Measurements from ENCODE around the gene REN.

The REN gene

DNA sequence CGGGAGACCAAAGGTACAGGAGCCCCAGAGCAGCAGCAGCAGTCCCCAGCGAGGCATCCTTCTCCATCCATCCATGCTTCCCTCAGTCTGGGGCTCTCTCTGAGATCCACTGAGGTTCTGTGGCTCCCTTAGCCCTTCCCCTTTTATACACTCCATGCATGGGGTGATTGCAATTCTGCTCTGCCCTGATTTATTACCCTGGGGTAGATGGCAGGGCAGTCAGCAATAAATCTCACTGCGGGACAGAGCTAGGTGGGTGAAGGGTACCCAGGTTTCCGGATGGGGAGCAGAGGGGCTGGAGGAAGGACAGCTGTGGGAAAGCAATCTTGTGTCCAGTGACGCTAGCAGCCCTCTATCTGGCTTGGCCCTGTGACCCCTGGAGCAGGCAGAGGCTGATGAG is at the start of gene REN:
Gene REN (minus strand): TSS at position 119 of the 400 bp plus-strand sequence. CDS start 44 bp downstream, at position 75.
- no peak for DNase-seq
- Mint-ChIP-seq H3K9me3 (peaks cover 7 to 13% of the 10 kb centered on the region in 2 donors), H3K36me3 (no peaks in the 10 kb centered on the region), H3K27me3 (peaks cover 19 to 31% of the 10 kb centered on the region in 2 donors), H3K27ac (no peak within 1 kb of the TSS), H3K4me3 (no peak within 1 kb of the TSS), H3K4me1 (peaks cover 0 to 2% of the 10 kb centered on the region in 2 donors)
- no peak for ATAC-seq (replicated peaks)

- H3K27ac Mint-ChIP-seq = peak within 1 kb of the TSS; percentile 27
Measured at GRCh38 chr1:204213668-204214662, 47.8 kb upstream of the REN start, which contains the start of gene GOLT1A. Gene GOLT1A (minus strand): TSS chr1:204213988. CDS start chr1:204213906, 82 bp downstream.

DNA sequence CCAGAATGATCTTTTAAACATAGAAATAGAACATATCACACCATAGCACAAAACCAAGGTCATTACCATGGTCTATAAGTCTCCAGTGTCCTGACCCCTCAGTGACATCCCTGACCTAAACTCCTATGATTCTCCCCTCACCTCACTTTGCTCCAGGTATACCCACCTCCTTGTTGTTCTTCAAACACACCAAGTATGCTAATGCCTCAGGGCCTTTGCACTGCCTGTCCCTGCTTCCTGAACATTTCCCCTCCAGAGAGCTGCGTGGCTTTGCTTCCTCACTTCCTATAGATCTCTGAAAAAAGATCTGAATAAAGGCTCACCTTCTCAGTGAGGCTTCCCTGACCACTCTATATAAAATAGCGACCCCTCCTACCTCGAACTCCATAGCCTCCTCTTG is 46.6 kb upstream of the REN start:
- Mint-ChIP-seq H3K4me3 (no peak overlapping the region), H3K4me1 (peaks cover 7 to 14% of the 10 kb centered on the region in 2 donors), H3K27ac (no peak overlapping the region), H3K9me3 (no peaks in the 10 kb centered on the region), H3K27me3 (peaks cover 7% of the 10 kb centered on the region in 2 donors), H3K36me3 (no peaks in the 10 kb centered on the region)
- ATAC-seq (replicated peaks) (no peak), DNase-seq (no peak)

More at GRCh38 chr1:204213668-204214662, 47.8 kb upstream of the REN start, which contains the start of gene GOLT1A:
- Mint-ChIP-seq H3K4me3 (peak within 1 kb of the TSS; percentile 62 to 72), H3K27me3 (peaks cover 5 to 11% of the 10 kb centered on the region in 2 donors), H3K9me3 (no peaks in the 10 kb centered on the region), H3K4me1 (peaks cover 7 to 14% of the 10 kb centered on the region in 2 donors), H3K36me3 (no peaks in the 10 kb centered on the region)
- peak; percentile 72 for DNase-seq
- ATAC-seq (replicated peaks) = peak; percentile 85 to 87

- H3K4me3 Mint-ChIP-seq = no peak overlapping the region
- DNase-seq (no peak), ATAC-seq (replicated peaks) (no peak)
- no peaks in the 10 kb centered on the region for H3K9me3 Mint-ChIP-seq
- no peak overlapping the region for H3K27ac Mint-ChIP-seq
- peaks cover 14 to 18% of the 10 kb centered on the region in 2 donors for H3K27me3 Mint-ChIP-seq
- no peaks in the 10 kb centered on the region for H3K36me3 Mint-ChIP-seq
- peaks cover 7 to 18% of the 10 kb centered on the region in 2 donors for H3K4me1 Mint-ChIP-seq
Measured at GRCh38 chr1:204211046-204211445, 44.9 kb upstream of the REN start.

- H3K27ac Mint-ChIP-seq = no peak overlapping the region
- H3K27me3 Mint-ChIP-seq = peaks cover 46% of the 10 kb centered on the region in 2 donors
- DNase-seq = peak; percentile 61
- no peaks in the 10 kb centered on the region for H3K36me3 Mint-ChIP-seq
- peak; percentile 98 to 99 for ATAC-seq (replicated peaks)
- H3K4me1 Mint-ChIP-seq = peaks cover 0 to 4% of the 10 kb centered on the region in 2 donors
- H3K9me3 Mint-ChIP-seq = no peaks in the 10 kb centered on the region
- no peak overlapping the region for H3K4me3 Mint-ChIP-seq
Measured at GRCh38 chr1:204207136-204207616, 41.0 kb upstream of the REN start.

DNA sequence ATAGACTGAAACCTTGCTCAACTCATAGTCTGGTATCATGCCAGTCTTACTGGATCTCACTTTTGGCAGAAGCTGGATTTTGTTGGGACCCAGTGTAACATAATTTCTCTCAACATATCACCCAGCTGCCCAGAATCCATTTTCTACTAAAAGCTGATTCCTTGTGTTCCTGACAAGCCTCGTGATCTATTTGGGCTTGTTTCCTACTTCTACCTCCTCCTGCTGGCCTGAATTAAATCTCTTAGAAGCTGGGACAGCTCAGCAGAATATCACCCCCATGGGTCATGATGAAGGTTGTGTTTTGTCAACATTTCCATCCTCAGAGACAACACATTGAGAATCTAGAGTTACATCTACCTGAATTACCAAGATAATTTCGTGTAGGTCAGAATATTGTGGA is 40.0 kb upstream of the REN start:
- H3K4me1 Mint-ChIP-seq = peaks cover 0 to 4% of the 10 kb centered on the region in 2 donors
- no peaks in the 10 kb centered on the region for H3K9me3 Mint-ChIP-seq
- H3K27ac Mint-ChIP-seq = no peak overlapping the region
- no peak overlapping the region for H3K4me3 Mint-ChIP-seq
- H3K36me3 Mint-ChIP-seq = no peaks in the 10 kb centered on the region
- DNase-seq (no peak), ATAC-seq (replicated peaks) (no peak)
- H3K27me3 Mint-ChIP-seq = peaks cover 46 to 47% of the 10 kb centered on the region in 2 donors

GRCh38 chr1:204205486-204205885 is 39.3 kb upstream of the REN start:
- peaks cover 46 to 47% of the 10 kb centered on the region in 2 donors for H3K27me3 Mint-ChIP-seq
- no peaks in the 10 kb centered on the region for H3K36me3 Mint-ChIP-seq
- DNase-seq (no peak), ATAC-seq (replicated peaks) (no peak)
- no peak overlapping the region for H3K27ac Mint-ChIP-seq
- no peaks in the 10 kb centered on the region for H3K9me3 Mint-ChIP-seq
- H3K4me3 Mint-ChIP-seq = no peak overlapping the region
- peaks cover 0 to 4% of the 10 kb centered on the region in 2 donors for H3K4me1 Mint-ChIP-seq

DNA sequence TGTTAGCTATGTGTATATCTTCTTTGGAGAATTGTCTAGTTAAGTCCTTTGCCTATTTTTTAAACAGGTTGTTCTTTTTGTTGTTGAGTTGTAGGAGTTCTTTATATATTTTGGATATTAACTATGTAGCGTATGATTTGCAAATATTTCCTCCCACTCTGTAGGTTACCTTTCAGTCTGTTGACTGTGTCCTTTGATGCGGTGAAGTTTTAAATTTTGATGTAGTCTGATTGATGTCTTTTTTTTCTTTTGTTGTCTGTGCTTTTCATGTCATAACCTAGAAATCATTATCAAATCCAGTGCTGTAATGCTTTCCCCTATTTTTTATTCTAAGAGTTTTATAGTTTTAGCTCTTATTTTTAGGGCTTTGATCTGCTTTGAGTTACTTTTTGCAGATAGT is 38.8 kb upstream of the REN start:
- H3K27ac Mint-ChIP-seq = no peak overlapping the region
- DNase-seq (no peak), ATAC-seq (replicated peaks) (no peak)
- H3K9me3 Mint-ChIP-seq = no peaks in the 10 kb centered on the region
- no peak overlapping the region for H3K4me3 Mint-ChIP-seq
- peaks cover 0 to 4% of the 10 kb centered on the region in 2 donors for H3K4me1 Mint-ChIP-seq
- H3K36me3 Mint-ChIP-seq = no peaks in the 10 kb centered on the region
- peaks cover 42 to 44% of the 10 kb centered on the region in 2 donors for H3K27me3 Mint-ChIP-seq

DNA sequence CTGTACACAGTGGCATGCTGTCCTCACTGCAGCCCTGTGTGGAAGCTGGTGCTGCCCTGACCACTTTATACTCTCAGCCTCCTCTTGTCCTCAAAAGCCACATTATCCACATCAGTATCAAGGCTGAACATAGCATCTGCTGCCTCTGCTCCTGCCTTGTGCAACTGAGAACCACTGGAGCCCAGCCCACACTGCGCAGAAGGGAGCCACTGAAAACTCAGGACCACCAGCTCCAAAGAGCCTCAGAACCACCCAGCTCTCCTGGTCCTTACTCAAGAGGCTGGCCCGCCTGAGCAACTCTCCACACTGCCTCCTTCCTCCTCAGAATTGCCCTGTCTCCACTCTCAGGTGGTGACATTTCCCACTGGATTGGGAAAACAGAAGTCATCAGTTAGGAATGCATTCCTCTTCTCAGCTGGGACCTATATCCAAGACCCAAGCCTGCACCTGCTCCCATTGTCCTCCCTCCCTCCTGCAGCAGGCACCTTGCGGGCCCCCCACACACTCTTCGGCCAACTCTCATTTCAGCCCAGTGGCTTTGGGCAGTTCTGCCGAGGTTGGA is 37.1 kb upstream of the REN start:
- ATAC-seq (replicated peaks) (no peak), DNase-seq (no peak)
- Mint-ChIP-seq H3K27me3 (peaks cover 43 to 47% of the 10 kb centered on the region in 2 donors), H3K4me1 (peaks cover 0 to 4% of the 10 kb centered on the region in 2 donors), H3K9me3 (no peaks in the 10 kb centered on the region), H3K4me3 (no peak overlapping the region), H3K36me3 (no peaks in the 10 kb centered on the region), H3K27ac (no peak overlapping the region)

- no peak for ATAC-seq (replicated peaks)
- peaks cover 42 to 45% of the 10 kb centered on the region in 2 donors for H3K27me3 Mint-ChIP-seq
- DNase-seq = no peak
- no peak overlapping the region for H3K27ac Mint-ChIP-seq
- H3K36me3 Mint-ChIP-seq = no peaks in the 10 kb centered on the region
- no peaks in the 10 kb centered on the region for H3K9me3 Mint-ChIP-seq
- peaks cover 0 to 4% of the 10 kb centered on the region in 2 donors for H3K4me1 Mint-ChIP-seq
- no peak overlapping the region for H3K4me3 Mint-ChIP-seq
Measured at GRCh38 chr1:204202481-204202880, 36.3 kb upstream of the REN start.

DNA sequence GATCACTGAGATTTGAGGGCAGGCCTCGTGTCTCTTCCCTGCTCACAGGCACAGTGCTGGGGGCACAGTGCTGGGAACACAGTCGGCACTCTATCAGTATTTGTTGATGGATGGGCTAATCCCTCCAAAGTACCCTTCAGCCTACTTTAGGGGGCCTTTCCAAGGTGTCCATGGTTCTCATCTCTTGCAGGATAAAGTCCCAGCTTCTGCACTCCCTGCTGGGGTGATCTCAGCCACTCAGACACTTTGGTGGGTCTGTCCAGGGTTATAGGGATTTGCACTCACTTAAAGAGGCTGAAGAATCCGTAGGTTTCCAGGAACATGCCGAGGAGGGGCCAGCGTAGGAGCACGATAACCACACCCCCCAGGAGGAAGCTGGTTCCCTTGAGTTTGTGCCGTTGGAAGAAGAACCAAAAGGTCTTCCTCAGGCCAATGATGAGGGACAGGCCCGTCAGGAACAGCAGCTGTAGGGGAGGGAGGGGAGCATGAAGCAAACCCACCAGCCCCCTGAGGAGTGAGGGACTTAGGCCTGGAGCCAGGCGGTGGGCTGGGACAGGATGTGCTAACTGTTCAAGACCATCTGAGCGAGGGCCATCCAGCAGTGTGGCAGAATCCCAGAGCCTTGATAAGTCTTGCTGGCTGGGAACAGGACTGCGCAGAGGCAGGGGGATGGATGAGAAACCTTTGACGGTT is 35.4 kb upstream of the REN start:
- Mint-ChIP-seq H3K27ac (no peak overlapping the region), H3K4me3 (no peak overlapping the region), H3K4me1 (no peaks in the 10 kb centered on the region), H3K36me3 (no peaks in the 10 kb centered on the region), H3K27me3 (peaks cover 35 to 42% of the 10 kb centered on the region in 2 donors), H3K9me3 (no peaks in the 10 kb centered on the region)
- DNase-seq (no peak), ATAC-seq (replicated peaks) (no peak)

DNA sequence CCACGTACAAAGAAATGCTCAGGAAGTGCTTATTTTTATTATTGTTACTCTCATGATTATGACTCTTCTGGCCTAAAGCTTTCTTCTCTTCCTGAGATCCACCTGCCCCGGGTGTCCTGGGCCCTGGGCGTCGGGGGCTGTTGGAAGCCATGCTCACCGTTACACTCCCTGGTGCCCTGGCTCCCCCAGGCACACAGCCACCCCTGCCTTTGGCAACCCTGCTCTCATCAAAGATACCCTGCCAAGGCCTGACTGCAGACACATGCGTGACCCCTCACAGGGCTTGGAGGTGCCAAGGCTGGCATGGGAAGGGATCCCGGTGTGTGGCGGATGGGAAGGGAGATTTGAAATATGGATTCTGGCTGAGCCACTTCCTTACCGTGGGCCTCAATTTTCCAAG is 33.4 kb upstream of the REN start:
- Mint-ChIP-seq H3K4me1 (peaks cover 3 to 5% of the 10 kb centered on the region in 2 donors), H3K27ac (no peak overlapping the region), H3K9me3 (no peaks in the 10 kb centered on the region), H3K27me3 (peaks cover 20 to 37% of the 10 kb centered on the region in 2 donors), H3K4me3 (no peak overlapping the region), H3K36me3 (no peaks in the 10 kb centered on the region)
- ATAC-seq (replicated peaks) = no peak
- no peak for DNase-seq

DNA sequence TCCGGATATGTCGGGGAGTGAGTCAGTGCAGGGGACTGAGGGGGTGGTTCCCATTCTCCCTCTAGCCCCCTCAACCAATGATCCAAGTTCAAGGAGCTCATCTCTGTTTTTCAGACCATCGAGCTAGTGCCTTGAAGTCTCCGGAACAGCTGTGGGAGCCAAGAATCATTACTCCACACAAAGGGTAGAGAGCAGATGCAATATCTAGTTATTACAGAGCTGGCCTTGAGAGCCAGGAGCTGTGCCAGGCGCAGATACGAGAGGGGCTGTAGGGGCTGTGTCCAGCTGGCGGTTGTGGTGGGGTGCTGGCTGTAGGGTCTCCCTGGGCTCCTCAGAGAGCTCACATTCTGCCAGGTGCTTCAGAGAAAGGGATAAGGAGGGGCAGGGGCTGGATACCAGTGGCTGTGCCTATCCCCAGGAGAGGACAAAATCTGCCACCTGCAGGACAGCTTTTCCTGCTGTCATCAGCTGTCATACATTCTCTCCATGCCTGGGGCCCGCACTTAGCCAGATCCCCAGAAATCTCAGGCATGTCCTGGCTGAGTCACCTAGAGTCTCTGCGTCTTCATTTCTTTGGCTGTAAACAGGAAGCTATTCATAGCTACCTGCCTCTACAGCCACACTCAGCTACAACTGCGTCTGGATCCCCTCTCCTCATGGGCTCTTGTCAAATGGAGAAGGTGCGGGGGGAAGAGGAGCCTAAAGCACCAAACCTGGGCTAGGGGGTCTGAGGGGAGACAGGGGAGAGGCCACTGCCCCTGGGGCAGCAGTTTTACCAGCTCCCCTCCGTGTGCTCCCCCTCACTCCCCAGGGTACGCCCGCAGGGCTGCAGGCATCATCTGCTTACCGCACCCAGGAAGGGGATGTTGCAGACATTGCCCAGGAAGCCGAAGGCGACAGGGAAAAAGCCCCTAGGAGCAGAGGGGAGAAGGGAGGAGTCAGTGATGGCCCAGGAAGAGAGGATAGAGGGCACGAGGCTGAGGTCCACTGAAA is 32.5 kb upstream of the REN start:
- ATAC-seq (replicated peaks) (no peak), DNase-seq (no peak)
- no peaks in the 10 kb centered on the region for H3K36me3 Mint-ChIP-seq
- H3K27ac Mint-ChIP-seq = no peak overlapping the region
- H3K9me3 Mint-ChIP-seq = no peaks in the 10 kb centered on the region
- H3K27me3 Mint-ChIP-seq = peaks cover 12 to 34% of the 10 kb centered on the region in 2 donors
- no peak overlapping the region for H3K4me3 Mint-ChIP-seq
- peaks cover 5 to 6% of the 10 kb centered on the region in 2 donors for H3K4me1 Mint-ChIP-seq
